ENCODE results near the gene SHC2.
A peak's percentile ranks its signal among the peaks of the same experiment; 100 is the strongest.

DNA sequence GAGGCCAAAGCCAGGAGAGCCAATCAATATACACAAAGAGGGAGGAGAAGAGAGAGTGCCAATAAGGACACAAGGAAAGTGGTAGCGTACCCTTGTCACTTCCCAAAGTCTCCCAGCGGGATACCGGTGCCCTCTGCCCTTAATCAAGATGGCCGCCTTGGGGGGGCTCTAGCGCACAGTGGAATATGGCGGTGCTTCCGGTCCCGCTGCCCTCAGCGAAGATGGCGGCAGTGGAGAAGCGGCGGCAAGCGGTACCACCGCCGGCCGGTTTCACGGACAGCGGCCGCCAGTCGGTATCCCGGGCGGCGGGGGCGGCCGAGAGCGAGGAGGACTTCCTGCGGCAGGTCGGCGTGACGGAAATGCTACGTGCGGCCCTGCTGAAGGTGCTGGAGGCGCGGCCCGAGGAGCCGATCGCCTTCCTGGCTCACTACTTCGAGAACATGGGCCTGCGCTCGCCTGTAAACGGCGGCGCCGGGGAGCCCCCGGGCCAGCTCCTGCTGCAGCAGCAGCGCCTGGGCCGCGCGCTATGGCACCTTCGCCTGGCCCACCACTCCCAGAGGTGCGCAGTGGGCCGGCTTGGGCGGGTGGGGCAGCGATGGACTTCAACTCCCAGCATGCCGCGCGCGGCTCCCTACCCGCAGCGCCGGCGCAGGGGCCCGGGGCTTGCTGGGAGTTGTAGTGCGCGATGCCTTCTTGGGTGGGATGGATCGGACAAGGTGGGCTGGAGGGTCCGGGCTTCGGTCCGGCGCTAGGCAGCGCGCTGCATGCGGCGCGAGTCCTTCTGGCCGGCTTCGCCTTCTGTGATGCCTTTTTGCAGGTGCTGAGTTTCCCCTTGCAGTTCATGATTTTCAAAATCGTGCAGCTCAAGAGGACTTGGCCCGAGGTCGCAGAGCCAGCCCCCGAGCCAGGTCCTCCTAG is 46.7 kb upstream of the SHC2 start, which contains the start of gene TPGS1:
- peak; percentile 84 for TF ChIP-seq NFIC (IDR thresholded peaks at IDR 0.05; ENCODE audit: borderline replicate concordance)
- no peak for TF ChIP-seq CTCF (IDR thresholded peaks at IDR 0.05)
- TF ChIP-seq REST (IDR thresholded peaks at IDR 0.05; ENCODE audit: low read depth, low read length), result peak; percentile 34; the same call in 1 of the 2 replicates
- no peak for TF ChIP-seq MEF2A (IDR thresholded peaks at IDR 0.05; ENCODE audit: borderline replicate concordance, low read depth)
- no peak for TF ChIP-seq RAD21 (IDR thresholded peaks at IDR 0.05; ENCODE audit: low read length)
- TF ChIP-seq PBX3 (IDR thresholded peaks at IDR 0.05), result no peak
- TF ChIP-seq POLR2AphosphoS5 (IDR thresholded peaks at IDR 0.05; ENCODE audit: low read depth, low read length), result peak; percentile 12; the same call in 1 of the 2 replicates
- no peak for TF ChIP-seq USF2 (IDR thresholded peaks at IDR 0.05; ENCODE audit: borderline replicate concordance, low read depth, low read length)
- TF ChIP-seq USF1 (IDR thresholded peaks at IDR 0.05; ENCODE audit: borderline replicate concordance, low read depth), result no peak
- TF ChIP-seq SIN3A (IDR thresholded peaks at IDR 0.05; ENCODE audit: borderline replicate concordance, low read depth, low read length), result no peak
- TF ChIP-seq, protein P1, sequence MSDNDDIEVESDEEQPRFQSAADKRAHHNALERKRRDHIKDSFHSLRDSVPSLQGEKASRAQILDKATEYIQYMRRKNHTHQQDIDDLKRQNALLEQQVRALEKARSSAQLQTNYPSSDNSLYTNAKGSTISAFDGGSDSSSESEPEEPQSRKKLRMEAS (IDR thresholded peaks at IDR 0.05; ENCODE audit: low read depth), result 0 out of 2 replicates have a peak, but pooled peaks have one; percentile 29
